Left forelimb (tissue), 1 donor: ENCODE data around the gene FXYD2.

Source experiments
- DNase-seq: peaks from one replicate; pipeline ENCODE4 v3.0.0-alpha.2; 2018; ENCODE audit warnings: low spot score

Gene FXYD2

DNA sequence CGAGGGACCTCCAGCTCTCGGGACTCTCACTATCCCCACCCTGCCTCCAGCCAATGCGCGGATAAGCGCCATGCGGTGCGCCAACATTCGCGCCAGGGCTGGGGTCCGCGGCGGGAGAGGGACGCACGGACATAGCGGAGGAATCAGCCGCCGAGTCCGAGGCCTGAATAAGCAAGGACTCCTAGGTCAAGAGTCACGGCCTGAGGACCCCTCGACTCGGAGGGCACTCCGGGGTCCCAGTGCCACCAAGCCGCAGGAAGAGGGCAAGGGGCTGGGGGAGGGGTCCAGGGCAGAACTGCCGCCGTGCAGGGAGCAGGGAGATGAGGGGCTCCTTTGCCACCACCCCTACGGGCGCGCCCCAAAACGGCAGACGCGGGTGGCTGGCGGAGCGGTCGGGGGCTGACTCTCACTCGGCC is 28.1 kb downstream of the FXYD2 start:
- no peak for DNase-seq

DNA sequence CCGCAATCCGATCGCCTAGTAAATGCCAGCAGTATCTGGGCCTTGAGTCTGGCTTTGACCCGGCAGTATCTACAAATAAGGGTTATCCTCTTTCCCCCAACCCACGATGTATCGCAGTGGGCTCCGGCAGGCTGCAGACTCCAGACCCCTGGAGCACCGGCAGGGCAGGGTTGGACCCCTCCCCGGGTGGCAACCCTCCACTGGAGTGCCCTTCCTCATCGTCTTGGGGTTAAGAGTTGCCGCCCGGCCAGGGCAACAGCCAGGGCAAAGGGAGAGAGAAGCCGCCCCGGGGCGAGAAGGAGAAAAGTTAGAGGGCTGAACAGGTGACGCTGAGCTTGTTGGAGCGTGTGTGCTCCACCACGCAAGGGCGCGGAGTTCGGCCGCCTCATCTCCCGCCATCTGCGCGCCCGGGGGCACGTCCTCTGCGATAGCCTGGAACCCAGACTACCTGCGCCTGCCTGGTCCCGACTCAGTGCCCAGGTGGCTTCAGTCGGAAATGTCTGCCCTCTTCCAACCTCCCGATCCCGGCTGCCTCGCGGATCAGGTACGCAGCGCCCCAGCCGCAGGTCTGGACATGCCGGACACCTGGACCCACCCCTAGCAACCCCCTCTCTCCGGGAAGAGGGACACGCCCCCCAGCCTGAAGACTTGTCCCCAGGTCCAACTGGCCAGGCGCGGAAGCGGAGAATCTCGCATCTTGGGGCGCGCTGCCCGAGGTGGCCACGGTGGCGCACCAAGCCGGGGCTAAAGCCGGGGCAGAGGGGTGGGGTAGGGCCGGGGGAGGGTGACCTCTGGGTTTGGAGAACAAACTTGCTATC is 28.7 kb downstream of the FXYD2 start:
- no peak for DNase-seq

DNA sequence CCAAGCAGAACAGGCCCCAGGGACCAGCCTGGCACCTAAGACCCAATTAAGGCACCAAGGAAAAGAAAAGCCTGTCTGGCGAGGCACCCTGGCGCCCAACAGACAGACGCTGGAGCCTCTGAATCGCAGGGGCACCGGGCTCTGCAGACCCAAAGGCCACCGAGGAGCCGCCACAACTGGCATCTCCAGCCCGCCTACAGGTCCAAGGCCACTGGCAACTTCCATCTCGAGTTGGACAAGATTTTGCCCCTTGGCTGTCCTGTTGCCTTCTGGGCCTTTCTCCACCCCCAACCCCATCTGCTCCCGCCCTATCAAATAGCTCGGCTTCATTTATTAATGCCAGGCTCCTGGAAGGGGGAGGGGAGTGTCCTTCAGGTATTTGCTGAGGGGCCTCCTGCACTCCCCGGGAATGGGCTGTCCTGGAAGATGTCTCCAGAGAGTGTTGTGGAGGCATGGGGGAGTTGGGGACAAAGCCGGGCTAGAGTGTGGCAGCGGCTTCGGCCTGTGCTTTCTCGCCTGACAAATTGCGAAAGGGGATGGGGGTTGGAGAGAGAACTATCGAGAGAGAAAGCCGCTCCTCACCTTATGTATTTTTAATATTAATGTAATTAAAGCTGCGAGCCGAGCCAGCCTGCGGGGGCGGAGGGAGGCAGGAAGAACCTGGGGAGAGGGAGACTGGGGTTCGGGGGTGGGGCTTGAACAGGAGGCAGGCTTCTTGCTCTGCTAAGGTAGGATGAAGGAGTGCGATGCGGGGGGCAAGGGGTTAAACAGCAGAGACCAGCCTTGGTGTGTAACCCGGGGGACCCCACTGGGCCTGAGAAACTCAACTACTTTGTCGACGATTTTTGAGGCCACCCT is 29.5 kb downstream of the FXYD2 start:
- DNase-seq = no peak

DNA sequence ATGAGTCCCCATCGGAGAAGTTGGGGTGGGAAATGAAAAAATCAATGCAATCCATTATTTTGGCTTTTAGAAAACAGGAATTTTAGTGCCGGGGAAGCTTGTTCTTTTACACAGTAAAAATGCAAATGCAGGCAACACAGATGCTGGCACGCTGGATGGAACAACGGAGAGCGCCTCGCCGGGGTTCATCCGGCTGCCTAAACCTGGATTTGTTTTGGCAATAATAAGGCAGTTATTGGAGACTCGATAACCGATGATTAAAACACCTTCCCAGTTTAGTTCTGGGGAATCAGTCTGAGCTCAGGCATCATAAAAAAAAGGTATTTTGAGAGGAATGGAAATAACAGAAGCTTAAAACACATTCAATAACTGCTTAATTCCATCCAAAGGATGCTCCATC is 30.4 kb downstream of the FXYD2 start:
- DNase-seq = no peak

DNA sequence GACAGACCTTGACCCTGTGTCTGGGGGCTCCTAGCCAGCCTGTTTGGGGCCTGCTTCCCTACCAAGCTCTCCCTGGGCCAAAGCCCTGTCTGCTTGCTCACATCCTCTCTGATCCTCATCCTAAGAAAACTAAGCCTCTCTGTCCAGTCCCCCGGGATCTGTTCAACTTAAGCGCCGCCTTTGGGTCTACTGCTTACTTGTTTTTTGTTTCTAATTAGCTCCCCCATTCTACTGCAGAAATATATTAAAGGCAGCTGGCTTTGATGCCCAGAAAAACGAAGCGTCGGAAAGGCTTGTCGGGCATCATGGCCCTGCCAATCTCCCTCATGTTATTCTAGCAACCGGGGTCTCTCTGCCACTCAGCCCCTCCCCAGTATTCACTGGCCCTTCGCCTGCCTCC is 31.0 kb downstream of the FXYD2 start:
- no peak for DNase-seq

DNA sequence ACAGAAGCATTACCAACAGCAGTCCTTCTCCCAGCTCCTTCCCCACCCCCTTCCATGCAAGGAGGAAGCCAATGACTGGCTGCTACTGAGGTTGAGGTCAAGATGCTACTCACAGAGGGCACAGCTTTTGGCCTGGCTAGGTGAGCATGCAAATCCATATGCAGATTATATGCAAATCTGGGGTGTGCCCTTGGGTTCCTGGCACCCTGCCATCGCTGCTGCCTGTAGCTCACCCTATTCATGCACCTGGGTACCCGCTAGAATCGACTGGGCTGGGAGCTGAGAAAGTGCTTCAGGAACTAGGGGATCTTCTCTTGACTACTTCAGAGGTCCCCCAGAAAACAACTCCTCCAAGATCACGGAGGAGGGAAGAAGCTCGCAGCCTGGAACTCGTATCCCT is 31.6 kb downstream of the FXYD2 start:
- DNase-seq = no peak

DNA sequence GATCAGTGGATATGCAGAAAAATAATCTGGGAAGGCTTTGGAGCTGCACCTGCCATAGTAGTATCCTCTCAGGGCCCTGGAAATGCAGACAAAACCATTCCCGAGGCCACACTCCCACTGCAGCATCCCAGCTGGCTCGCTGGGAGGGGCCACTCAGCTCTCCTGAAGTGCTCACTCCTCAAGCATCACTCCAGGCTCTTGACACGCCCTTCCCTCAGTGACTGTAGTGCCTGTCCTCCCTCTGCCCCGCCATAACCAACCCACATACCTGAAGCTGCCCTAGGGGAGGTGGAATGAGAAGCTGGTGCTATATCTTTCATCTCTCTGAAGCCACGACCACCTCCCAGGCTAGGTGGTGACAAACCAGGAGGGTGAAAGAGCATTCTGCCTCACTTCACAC is 32.3 kb downstream of the FXYD2 start:
- no peak for DNase-seq

DNA sequence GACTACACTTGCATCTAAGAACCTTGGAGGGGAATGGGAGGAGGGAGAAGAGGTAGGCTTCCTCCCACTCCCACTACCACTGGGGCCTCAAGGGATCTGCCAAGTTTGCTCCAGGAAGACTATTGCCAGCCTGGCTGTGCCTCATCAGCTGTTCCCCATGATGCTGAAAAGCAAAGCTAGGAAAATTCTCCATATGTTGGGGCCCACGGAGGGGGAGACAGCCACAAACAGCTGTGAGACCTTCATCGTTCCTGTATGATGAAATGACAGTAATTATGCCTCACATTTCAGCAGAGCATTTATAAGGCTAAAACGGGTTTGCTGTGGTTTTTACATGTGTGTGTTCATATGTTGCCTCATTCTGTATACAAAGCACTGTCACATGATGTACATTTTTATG is 34.3 kb downstream of the FXYD2 start:
- no peak for DNase-seq

DNA sequence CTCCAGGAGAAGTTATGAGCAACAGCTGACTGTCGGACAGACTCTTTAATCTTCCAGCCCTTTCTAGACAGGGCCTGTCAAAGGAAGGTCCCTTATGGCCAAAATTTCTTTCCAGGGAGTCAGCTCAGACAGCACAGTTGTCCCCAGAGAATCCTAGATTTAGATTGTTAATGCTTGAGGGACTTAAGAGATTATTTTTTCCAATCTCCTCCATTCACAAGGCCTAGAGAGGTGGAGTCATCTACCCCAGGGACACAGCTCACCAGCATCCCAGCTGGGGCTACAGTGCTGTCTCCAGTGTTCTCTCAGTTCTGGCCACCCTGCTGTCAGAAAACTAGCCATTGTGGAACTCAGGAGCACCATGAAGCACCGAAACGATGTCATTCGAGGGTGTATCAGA is 35.3 kb downstream of the FXYD2 start:
- DNase-seq = no peak

DNA sequence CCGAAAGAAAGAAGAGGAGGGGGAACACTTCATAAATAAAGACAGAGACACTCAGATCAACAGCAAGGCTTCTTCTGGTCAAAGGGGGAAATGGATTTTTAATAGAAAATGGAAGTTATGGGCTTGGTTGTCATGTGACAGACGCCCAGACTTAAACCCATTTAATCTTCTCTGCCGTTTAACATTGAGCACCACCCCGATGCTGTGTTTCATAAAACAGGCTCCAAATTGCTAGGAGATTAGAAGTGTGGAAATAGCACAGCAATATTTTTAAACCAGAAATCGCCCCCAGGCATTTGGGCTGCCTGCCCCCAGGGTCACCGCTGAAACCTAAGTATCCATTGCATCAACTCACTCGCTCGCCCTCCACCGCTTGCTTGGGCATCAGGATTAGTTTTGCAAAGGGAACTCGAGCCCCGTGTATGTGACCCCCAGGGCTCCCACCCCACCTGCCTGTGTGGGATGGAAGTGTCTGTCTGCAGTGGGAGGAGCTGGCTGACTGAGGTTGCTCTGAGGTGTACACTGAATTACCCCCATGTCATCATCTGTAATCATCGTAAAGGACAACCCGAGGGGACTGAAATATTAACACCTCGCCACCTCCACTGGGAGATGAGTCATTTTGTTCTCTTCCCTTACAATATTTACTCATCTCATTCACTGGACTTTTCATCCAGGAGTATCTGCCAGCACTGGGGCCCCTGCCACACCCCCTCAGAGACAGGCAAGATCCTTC is 38.2 kb downstream of the FXYD2 start:
- no peak for DNase-seq

DNA sequence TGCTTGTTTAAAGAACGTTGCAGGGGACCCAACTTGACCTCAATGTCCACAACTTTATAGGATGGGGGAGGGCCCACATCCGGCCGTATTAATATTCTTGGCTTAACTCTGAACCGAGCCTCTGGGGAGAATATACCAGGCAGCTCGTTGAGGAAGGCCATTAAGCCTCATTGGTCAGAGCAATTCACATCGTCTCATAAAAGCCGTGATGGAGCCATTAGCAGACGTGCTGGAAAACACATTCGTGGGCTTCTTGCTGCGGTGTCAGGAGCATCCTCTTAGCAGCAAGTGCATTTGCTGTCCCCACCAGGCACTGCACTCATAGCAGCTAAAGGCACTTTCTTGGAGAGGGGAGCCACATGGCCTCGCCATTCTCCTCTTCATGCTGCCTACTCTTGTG is 42.4 kb downstream of the FXYD2 start:
- DNase-seq = no peak

DNA sequence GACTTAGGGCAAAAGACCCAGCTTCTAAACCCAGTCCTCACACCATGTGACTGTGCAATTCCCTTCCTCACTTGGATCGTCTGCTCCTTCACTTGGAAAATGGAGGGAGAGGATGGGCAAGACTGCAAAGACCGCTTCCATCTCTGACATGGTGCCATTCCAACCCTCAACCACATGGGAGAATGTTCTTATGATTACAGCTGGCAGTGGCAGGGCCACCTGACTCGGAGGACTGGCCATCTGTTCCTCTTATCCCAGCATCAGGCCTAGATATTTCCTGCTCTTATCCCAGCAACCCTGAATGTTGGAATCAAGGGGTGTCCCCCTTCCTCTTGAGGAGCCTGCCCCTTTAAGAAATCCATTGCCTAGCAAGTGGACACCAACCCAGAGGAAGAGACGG is 42.9 kb downstream of the FXYD2 start:
- DNase-seq = no peak

DNA sequence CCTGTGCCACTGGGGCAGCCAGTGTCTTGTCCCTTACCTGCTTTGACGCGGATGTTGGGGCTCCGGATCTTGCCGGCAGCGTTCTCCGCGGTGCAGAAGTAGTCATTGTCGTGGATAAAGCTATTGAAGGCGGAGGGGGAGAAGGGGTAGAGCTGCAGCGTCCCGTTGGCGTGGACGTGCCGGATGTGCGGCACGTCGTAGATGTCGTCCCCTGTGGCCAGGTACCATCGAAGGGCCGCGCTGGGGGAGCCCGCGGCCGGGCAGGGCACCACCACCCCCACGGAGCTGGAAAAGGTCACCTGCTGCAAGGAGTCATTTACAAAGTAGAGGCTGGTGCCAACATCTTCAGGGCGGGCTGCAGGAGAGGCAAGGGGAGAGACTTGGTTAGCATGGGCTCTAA is 44.1 kb downstream of the FXYD2 start:
- no peak for DNase-seq

DNA sequence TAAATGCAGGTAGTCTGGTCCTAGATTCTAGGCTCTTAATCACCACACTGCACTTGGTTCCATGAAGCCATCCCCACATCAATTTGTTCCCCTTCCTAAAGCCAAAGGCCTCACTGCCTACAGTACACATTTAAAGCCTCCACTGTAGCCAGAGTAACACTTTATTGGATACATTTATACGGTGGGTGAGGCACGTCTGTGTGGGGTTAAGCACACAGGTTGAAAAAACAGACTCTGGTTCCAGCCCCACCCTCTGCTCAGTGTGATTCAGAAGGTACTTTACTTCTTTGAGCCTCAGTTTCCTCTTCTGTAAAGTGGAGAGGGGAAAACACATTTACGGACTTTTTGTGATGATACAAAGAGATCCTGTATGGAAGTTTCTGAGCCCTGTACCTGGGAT is 50.0 kb downstream of the FXYD2 start:
- DNase-seq = no peak

DNA sequence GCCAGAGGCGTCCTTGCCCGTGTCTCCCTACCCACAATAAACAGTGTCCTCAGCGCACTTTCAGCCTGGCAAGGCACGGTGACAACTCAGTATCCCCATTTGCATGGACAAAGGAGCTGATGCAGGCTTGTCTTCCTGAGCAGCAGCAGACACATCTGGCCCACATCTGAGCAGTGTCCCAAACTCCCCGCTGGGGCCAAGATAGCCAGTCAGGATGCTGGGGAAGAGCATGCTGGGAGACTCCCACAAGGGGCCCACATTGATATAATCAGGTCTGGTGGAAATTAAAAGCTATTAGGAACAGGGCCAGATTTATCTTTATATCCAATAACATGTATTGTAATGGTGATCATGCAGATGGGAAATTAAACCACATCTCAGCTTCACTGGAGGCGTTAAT is 52.2 kb downstream of the FXYD2 start:
- DNase-seq = no peak

DNA sequence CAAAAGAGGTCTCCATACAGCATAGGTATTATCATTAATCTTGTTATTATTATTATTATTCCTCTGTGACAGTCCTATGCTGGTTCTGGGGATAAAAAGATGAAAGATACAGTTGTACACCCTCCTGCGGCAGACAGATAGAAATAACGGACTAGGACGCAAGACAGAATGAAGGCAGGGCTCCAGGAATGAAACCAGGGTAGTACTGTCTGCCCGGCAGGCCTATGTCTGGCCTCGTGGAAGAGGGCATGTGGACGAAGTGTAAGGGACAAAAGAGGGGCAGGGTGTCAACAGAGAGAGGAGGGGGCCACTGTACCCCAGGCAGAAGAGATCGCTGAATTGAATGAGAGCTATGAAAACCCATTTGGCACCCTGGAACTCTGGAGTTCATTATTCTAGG is 52.7 kb downstream of the FXYD2 start:
- DNase-seq = no peak

DNA sequence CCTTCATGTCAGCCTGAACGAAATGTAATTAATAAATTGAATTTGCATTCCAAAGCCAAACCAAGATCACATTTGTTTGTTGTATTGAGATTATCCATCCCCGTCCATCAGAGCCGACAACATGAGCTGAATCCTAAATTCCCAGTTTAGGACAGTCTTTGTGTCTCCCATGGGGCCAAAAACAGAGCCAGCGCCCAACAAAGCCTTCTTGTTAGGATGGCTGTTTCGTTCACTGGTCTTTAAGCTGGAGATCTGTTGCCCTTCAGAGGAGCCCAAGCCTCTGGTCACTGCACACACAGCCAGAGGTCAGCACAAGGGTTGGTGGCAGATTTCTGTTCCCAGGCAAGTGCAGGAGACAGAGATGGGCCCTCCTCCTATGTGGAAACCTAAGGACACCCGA is 53.3 kb downstream of the FXYD2 start:
- no peak for DNase-seq

DNA sequence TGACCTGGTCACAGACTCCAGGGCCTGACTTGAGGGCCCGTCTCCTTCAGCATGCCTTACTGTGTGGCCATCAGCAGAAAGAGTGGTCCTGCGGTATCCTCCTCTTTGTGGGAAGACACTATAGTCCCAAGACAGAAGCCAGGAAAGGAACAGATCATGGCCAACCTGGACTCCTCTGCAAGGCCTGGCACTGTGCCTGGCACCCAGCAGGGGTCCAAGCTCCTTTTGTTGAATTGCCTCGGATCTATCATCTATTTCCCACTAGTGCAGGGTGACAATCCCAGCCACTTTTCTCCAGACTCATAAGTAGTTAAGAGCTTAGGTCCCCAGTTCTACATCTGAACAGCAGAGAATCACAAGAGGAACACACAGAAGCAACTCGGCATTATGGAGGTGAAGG is 54.5 kb downstream of the FXYD2 start:
- DNase-seq = no peak
